Measurements from ENCODE around the gene IL6R.

GRCh38 chr1:154453574-154454352 lies 48.6 kb downstream of the IL6R start:
- TF ChIP-seq CTCF (IDR thresholded peaks at IDR 0.05) (no peak), SIN3A (IDR thresholded peaks at IDR 0.05; ENCODE audit: borderline replicate concordance, insufficient read depth, low read depth, low read length) (no peak), POLR2AphosphoS5 (IDR thresholded peaks at IDR 0.05; ENCODE audit: low read depth, low read length) (no peak)

Data from Panc1 (cell line).